CD4-positive, alpha-beta memory T cell (primary cell): ENCODE measurements around the gene RNASE4. TPM values are rescaled to one million over a fixed set of nuclear protein-coding genes. Genes with fewer than 3 reads are reported as not detected.

Source experiments
- CTCF ChIA-PET: fragments of 350-600 bp; sonication (Branson Sonifier 250); formaldehyde crosslinking; loops from one replicate; lab custom pipeline; 2021; ENCODE audit warnings: inconsistent platforms; ENCODE audit not compliant: partially characterized antibody; lab: Charles Lee
- POLR2A ChIA-PET: fragments of 350-600 bp; sonication (Branson Sonifier 250); formaldehyde crosslinking; loops from one replicate; lab custom pipeline; 2021; ENCODE audit not compliant: partially characterized antibody; lab: Charles Lee
- DNase-seq, 5 donors: peaks; one replicate each; pipeline versions ENCODE4 v3.0.0 to v3.0.0-alpha.2; 2020 to 2022; ENCODE audit warnings: mixed read lengths in 1 of 5
- H3K27ac ChIP-seq: one replicate; pipeline ENCODE4 v1.7.0; 2013; ENCODE audit warnings: low read depth, low read length
- H3K27me3 ChIP-seq: 2 replicates; pipeline ENCODE4 v1.7.0; 2013; ENCODE audit warnings: mild to moderate bottlenecking, low read length, moderate library complexity; ENCODE audit not compliant: insufficient read depth
- H3K36me3 ChIP-seq: 2 replicates; pipeline ENCODE4 v1.7.0; 2013; ENCODE audit warnings: mild to moderate bottlenecking, low read length, moderate library complexity; ENCODE audit not compliant: insufficient read depth
- H3K4me1 ChIP-seq: 2 replicates; pipeline ENCODE4 v1.7.0; 2013; ENCODE audit warnings: mild to moderate bottlenecking, low read length, moderate library complexity; ENCODE audit not compliant: insufficient read depth
- H3K4me3 ChIP-seq, 2 donors: one replicate each; pipeline ENCODE4 v1.7.0; 2013; ENCODE audit warnings: low read length in 2 of 2, mild to moderate bottlenecking in 1 of 2
- H3K9me3 ChIP-seq, 2 donors: one replicate each; pipeline ENCODE4 v1.7.0; 2013; ENCODE audit warnings: low read length in 2 of 2, control low read depth in 1 of 2; ENCODE audit not compliant: control insufficient read depth in 1 of 2
- H3K27ac Mint-ChIP-seq, 7 donors: one replicate each; pipeline ENCODE4 v1.8.0; 2020 to 2021; ENCODE audit warnings: mixed read lengths in 7 of 7, mild to moderate bottlenecking in 6 of 7, inconsistent platforms in 3 of 7, moderate library complexity in 3 of 7
- H3K27me3 Mint-ChIP-seq, 2 donors: one replicate each; pipeline ENCODE4 v1.8.0; 2020 to 2021; ENCODE audit warnings: mixed read lengths in 2 of 2
- H3K36me3 Mint-ChIP-seq, 2 donors: one replicate each; pipeline ENCODE4 v1.8.0; 2020 to 2021; ENCODE audit warnings: mixed read lengths in 2 of 2, inconsistent platforms in 1 of 2, mild to moderate bottlenecking in 1 of 2
- H3K4me1 Mint-ChIP-seq, 4 donors: one replicate each; pipeline ENCODE4 v1.8.0; 2020 to 2021; ENCODE audit warnings: mixed read lengths in 4 of 4, mild to moderate bottlenecking in 1 of 4
- H3K4me3 Mint-ChIP-seq, 8 donors: one replicate each; pipeline ENCODE4 v1.8.0; 2020 to 2021; ENCODE audit warnings: mixed read lengths in 8 of 8, mild to moderate bottlenecking in 7 of 8, moderate library complexity in 6 of 8, inconsistent platforms in 3 of 8
- H3K9me3 Mint-ChIP-seq, 8 donors: one replicate each; pipeline ENCODE4 v1.8.0; 2020 to 2021; ENCODE audit warnings: mixed read lengths in 8 of 8, mild to moderate bottlenecking in 5 of 8, inconsistent platforms in 3 of 8, moderate library complexity in 1 of 8
- intact Hi-C: fragments of 100-400 bp; cut with micrococcal nuclease; formaldehyde crosslinking; loops from one replicate; pipeline ENCODE4 v1.15.1; 2023
- polyA plus RNA-seq, 2 donors: library from polyadenylated mRNA; unstranded; fragments of 300-500 nt; fragmentation: Illumina TruSeq; gene quantifications; one replicate each; pipeline ENCODE4 v1.2.3, GENCODE V29; 2021
- total RNA-seq, 2 experiments: library from RNA; stranded (reverse); gene quantifications; one replicate each; pipeline ENCODE4 v1.2.3, GENCODE V29; 2021

Gene RNASE4
- total and polyA plus RNA-seq, 4 experiments from 2014 or later, result 1.6 to 2.6 (median 2.3) TPM

DNA sequence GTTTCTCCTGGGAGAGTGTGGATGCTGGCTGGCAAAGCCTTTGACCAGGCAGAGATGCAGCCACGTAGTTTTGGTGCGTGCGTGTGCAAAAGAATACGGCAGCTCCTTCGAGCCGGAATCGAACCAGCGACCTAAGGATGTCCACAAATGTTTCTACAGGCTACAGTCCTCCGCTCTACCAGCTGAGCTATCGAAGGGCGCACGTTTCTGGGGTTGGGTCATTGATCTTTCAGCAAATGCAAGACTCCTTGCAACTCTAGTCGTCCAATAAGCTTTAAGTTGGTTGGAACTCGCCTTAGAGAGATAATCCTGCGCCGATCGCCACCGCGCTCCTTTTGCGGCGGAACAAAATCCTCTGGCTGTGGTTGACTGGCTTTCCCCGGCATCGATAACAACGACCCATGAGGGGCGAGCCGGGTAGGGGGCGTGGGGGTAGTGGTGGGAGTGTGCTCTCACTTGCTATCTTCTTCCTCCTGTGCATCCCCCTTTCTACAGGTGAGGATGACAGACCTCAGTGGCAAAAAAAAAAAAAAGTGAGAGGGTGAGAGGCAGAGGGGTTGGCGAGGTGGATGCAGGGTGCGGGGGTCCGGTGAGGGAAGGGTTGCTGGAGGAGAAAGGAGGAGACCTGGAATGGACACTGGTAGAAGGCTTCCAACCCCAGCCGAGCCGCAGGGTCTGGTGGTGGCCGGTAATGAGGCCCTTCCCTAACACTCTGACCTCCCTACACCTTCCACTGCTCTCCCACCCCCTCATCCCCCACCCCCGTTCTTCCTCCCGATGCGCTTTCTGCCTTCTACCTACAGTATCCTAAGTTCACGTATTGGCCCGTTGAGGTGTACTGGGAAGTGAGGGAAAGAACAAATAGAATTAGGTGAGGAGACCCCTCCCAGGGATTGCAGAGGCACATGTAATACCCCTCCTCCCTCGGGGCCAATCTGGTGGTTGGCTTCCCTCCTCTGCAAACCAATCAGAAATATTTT lies 31.1 kb upstream of the RNASE4 start:
- Histone ChIP-seq H3K27ac (no peak overlapping the region), H3K27me3 (peaks cover 29% of the 10 kb centered on the region), H3K4me1 (peaks cover 26% of the 10 kb centered on the region), H3K9me3 (no peaks in the 10 kb centered on the region), H3K36me3 (no peaks in the 10 kb centered on the region), H3K4me3 (no peak overlapping the region)
- peaks cover 19 to 29% (median 22%) of the 10 kb centered on the region in 4 donors for H3K4me1 Mint-ChIP-seq
- peaks cover 49 to 54% of the 10 kb centered on the region in 2 donors for H3K27me3 Mint-ChIP-seq
- H3K4me3 Mint-ChIP-seq, result peak overlapping the region in 7 of 8 donors; percentile 35 to 81 (median 62)
- no peaks in the 10 kb centered on the region for H3K36me3 Mint-ChIP-seq
- H3K27ac Mint-ChIP-seq, result peak overlapping the region in 2 of 7 donors; percentile 59 to 61
- peak; percentile 23 to 47 (median 33) for DNase-seq
- intact Hi-C loops, result no loop called here
- H3K9me3 Mint-ChIP-seq, result no peaks in the 10 kb centered on the region
- ChIA-PET POLR2A (interaction anchor here (1.0 to 1.3 kb wide), 3 partner anchors 28 to 310 kb away, joined by 3 to 6 read pairs (median 5); partner anchors contain the start of gene PARP2), CTCF (interaction anchor here (0.7 to 1.1 kb wide), 3 partner anchors 10 to 38 kb away, joined by 4 read pairs; no protein-coding TSS in a partner anchor)

DNA sequence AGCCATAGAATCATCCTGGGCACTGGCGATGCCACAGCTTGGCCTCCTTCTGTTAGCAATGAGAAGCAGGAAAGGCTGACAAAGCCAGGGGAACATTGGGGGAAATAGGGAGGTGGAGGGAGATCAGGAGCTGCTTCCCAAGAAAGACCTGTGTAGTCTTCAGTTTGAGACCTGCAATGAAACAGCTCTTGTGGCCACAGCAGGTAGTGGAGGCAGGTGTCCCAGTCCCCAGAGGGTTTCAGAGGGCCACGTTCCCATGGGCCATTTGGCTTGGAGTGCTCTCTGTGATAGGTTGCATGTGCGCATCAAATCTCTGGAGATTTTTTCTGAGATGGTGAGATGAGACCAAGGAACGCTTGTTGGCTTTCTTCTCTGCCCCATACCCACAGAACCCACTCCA lies 28.5 kb upstream of the RNASE4 start:
- intact Hi-C loops, result no loop called here
- H3K27me3 ChIP-seq, result peaks cover 26% of the 10 kb centered on the region
- POLR2A ChIA-PET, result interaction anchor here (0.7 kb wide), 1 partner anchor 26 kb away, joined by 4 read pairs; no protein-coding TSS in a partner anchor

DNA sequence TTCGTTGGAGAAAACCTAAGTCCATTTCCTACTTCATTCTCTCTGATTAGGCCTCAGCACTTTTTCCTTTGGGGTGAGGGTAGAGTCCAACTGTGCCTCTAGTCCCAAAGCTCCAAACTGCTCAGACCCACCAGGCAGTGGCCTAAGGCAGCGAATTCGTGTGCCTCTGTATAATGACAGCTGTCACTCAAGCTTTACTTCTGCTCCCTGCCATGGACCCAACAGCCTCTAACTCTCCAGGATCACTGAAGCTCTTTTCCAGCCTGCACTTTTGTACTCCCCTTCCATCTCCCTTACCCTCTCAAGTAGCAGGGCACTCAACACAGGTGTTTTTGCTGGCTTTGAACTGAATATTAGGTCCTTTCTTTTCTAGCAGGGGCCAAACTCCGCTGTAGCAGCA lies 28.1 kb upstream of the RNASE4 start:
- Mint-ChIP-seq H3K27ac (no peak overlapping the region), H3K27me3 (peaks cover 47 to 53% of the 10 kb centered on the region in 2 donors), H3K4me1 (peaks cover 23 to 29% (median 25%) of the 10 kb centered on the region in 4 donors), H3K36me3 (no peaks in the 10 kb centered on the region), H3K9me3 (no peaks in the 10 kb centered on the region), H3K4me3 (no peak overlapping the region)
- POLR2A ChIA-PET, result interaction anchor here (0.9 to 1.6 kb wide), 2 partner anchors 25 to 43 kb away, joined by 4 to 12 read pairs; no protein-coding TSS in a partner anchor
- Histone ChIP-seq H3K27ac (no peak overlapping the region), H3K4me1 (peaks cover 28% of the 10 kb centered on the region), H3K9me3 (no peaks in the 10 kb centered on the region), H3K27me3 (peaks cover 25% of the 10 kb centered on the region), H3K36me3 (no peaks in the 10 kb centered on the region), H3K4me3 (no peak overlapping the region)
- CTCF ChIA-PET, result interaction anchor here (0.6 to 11.5 kb wide), 3 partner anchors 16 to 34 kb away, joined by 3 to 349 read pairs (median 3); partner anchors contain the start of genes ANG and RNASE4
- intact Hi-C loops, result no loop called here
- DNase-seq, result no peak

More for the DNA sequence above, 28.5 kb upstream of the RNASE4 start:
- H3K4me1 Mint-ChIP-seq, result peaks cover 23 to 29% (median 25%) of the 10 kb centered on the region in 4 donors
- H3K9me3 Mint-ChIP-seq, result no peaks in the 10 kb centered on the region
- H3K36me3 Mint-ChIP-seq, result no peaks in the 10 kb centered on the region
- H3K27ac Mint-ChIP-seq, result no peak overlapping the region
- no peak for DNase-seq
- H3K27me3 Mint-ChIP-seq, result peaks cover 47 to 55% of the 10 kb centered on the region in 2 donors
- Histone ChIP-seq H3K4me1 (peaks cover 28% of the 10 kb centered on the region), H3K4me3 (no peak overlapping the region), H3K9me3 (no peaks in the 10 kb centered on the region), H3K36me3 (no peaks in the 10 kb centered on the region), H3K27ac (no peak overlapping the region)
- CTCF ChIA-PET, result interaction anchor here (0.6 to 11.5 kb wide), 2 partner anchors 16 to 32 kb away, joined by 3 to 349 read pairs; partner anchors contain the start of genes ANG and RNASE4
- no peak overlapping the region for H3K4me3 Mint-ChIP-seq

DNA sequence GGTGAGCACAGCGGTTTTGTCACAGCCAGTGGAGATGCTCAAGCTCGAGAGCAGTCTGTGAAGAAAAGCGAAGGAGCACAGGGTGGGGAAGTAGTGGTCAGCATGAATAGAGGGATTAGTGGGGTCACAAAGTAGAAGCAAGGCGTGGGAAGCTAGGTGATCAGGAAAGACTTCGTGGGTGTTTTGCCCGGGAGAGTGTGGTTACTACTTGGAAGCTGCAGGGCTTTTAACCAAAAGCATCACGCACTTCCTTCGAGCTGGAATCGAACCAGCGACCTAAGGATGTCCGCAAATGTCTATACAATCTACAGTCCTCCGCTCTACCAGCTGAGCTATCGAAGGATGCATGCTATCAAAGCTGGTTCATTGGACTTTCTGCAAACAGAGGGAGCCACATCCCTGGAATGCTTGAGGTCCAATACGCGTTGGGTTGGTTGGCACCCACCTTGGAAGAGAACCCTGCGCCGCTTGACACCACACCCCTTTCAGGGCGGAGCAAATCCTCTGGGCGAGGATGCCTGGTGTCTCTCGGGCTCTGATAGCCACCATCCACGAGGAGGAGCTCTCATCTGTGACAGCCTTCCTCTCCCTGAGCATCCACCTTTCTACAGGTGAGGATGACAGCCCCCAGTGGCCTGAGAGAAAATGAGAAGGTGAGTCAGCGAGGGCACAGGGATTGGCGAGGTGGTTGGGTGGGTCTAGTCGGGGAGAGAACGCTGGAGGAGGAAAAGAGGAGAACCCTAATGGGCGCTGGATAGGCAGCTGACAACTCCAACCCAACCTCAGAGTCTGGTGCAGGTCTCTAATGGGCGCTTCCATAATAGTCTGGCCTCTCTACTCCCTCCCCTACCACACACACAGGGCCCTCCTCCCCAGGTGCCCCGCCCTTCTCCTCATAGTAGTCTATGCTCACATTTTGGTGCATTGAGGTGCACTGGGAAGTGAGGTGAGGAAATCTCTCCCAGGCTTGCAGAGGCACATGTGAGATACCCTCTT lies 26.8 kb upstream of the RNASE4 start:
- intact Hi-C loops, result no loop called here
- Mint-ChIP-seq H3K4me3 (peak overlapping the region in 3 of 8 donors; percentile 5 to 64 (median 22)), H3K36me3 (no peaks in the 10 kb centered on the region), H3K9me3 (no peaks in the 10 kb centered on the region), H3K27ac (no peak overlapping the region), H3K4me1 (peaks cover 26 to 34% (median 28%) of the 10 kb centered on the region in 4 donors), H3K27me3 (peaks cover 38 to 45% of the 10 kb centered on the region in 2 donors)
- Histone ChIP-seq H3K9me3 (no peaks in the 10 kb centered on the region), H3K36me3 (no peaks in the 10 kb centered on the region), H3K27me3 (peaks cover 14% of the 10 kb centered on the region), H3K27ac (no peak overlapping the region), H3K4me1 (peaks cover 32% of the 10 kb centered on the region), H3K4me3 (no peak overlapping the region)
- POLR2A ChIA-PET, result interaction anchor here (0.8 to 2.0 kb wide), 4 partner anchors 24 to 45 kb away, joined by 3 to 12 read pairs (median 6); no protein-coding TSS in a partner anchor
- CTCF ChIA-PET, result interaction anchor here (0.7 to 11.5 kb wide), 9 partner anchors 12 to 330 kb away, joined by 3 to 349 read pairs (median 4); partner anchors contain the start of genes ANG and RNASE4
- peak in 3 of 5 donors; percentile 15 to 19 (median 19) for DNase-seq

DNA sequence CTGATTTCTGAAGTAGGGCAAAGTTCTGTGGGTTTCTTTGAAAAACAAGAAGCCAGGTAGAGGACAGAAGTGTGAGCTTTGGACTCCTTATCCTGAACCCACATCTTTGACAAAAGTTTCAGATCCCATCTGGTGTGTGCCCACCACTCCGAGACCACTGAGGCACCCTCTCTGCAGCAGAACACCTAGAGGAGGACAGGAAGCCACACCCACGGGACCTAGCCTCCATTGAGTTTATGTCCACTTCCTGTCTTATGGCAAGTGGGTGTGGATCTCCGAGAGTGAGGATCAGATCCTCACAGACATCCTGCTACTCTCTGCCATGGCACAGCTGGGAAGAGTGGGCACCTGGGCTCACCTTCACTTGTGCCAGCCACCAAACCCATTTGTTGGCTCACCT lies 26.1 kb upstream of the RNASE4 start:
- Histone ChIP-seq H3K4me1 (peaks cover 33% of the 10 kb centered on the region), H3K9me3 (no peaks in the 10 kb centered on the region), H3K27me3 (peaks cover 8% of the 10 kb centered on the region), H3K4me3 (no peak overlapping the region), H3K27ac (no peak overlapping the region), H3K36me3 (no peaks in the 10 kb centered on the region)
- no peak overlapping the region for H3K27ac Mint-ChIP-seq
- H3K36me3 Mint-ChIP-seq, result no peaks in the 10 kb centered on the region
- intact Hi-C loops, result no loop called here
- ChIA-PET POLR2A (interaction anchor here (1.6 to 2.0 kb wide), 2 partner anchors 23 to 25 kb away, joined by 9 to 12 read pairs; no protein-coding TSS in a partner anchor), CTCF (interaction anchor here (1.0 to 11.5 kb wide), 5 partner anchors 11 to 42 kb away, joined by 3 to 349 read pairs (median 5); partner anchors contain the start of genes ANG and RNASE4)
- H3K4me3 Mint-ChIP-seq, result peak overlapping the region in 1 of 8 donors; percentile 64
- no peak for DNase-seq
- H3K27me3 Mint-ChIP-seq, result peaks cover 35 to 39% of the 10 kb centered on the region in 2 donors
- peaks cover 26 to 35% (median 28%) of the 10 kb centered on the region in 4 donors for H3K4me1 Mint-ChIP-seq
- H3K9me3 Mint-ChIP-seq, result no peaks in the 10 kb centered on the region

DNA sequence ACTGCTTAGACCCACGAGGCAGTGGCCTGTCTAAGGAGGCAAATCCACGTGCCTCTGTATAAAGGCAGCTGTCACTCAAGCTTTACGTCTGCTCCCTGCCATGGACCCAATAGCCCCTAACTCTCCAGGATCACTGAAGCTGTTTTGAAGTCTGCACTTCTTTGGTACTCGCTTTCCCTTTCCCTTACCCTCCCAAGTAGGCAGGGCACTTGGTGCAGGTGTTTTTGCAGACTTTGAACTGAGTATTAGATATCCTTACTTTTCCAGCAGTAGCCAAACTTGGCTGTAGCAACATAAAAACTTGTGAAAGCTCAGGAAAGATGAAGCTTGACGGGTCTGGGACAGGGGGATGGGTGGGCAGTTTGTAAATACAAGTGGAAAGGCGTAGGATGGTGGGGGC lies 25.0 kb upstream of the RNASE4 start:
- H3K27ac ChIP-seq, result no peak overlapping the region
- intact Hi-C loops, result no loop called here
- no peak overlapping the region for H3K4me3 Mint-ChIP-seq
- no peak overlapping the region for H3K4me3 ChIP-seq
- ChIA-PET POLR2A (interaction anchor here (0.9 kb wide), 1 partner anchor 22 kb away, joined by 4 read pairs; no protein-coding TSS in a partner anchor), CTCF (interaction anchor here (0.9 to 11.5 kb wide), 4 partner anchors 10 to 316 kb away, joined by 4 to 349 read pairs (median 10); partner anchors contain the start of genes ANG, PARP2 and RNASE4)
- no peaks in the 10 kb centered on the region for H3K9me3 Mint-ChIP-seq
- no peaks in the 10 kb centered on the region for H3K36me3 ChIP-seq
- H3K4me1 Mint-ChIP-seq, result peaks cover 25 to 33% (median 25%) of the 10 kb centered on the region in 4 donors
- no peaks in the 10 kb centered on the region for H3K9me3 ChIP-seq
- no peak for DNase-seq
- H3K27me3 Mint-ChIP-seq, result peaks cover 29 to 30% of the 10 kb centered on the region in 2 donors
- no peaks in the 10 kb centered on the region for H3K27me3 ChIP-seq
- no peak overlapping the region for H3K27ac Mint-ChIP-seq
- no peaks in the 10 kb centered on the region for H3K36me3 Mint-ChIP-seq
- H3K4me1 ChIP-seq, result peaks cover 28% of the 10 kb centered on the region
